Adipose tissue (tissue), 3 donors: ENCODE measurements around the gene SPDYE16. TPM values are rescaled to one million over a fixed set of nuclear protein-coding genes. Genes with fewer than 3 reads are reported as not detected.
"Not testable (repeated sequence)": the region's sequence is repeated elsewhere in the genome, so short reads cannot be mapped to it uniquely, and the experiment has no call there.

Source experiments
- H3K27ac ChIP-seq: one replicate; pipeline ENCODE4 v1.5.1; 2013; ENCODE audit warnings: low read depth, low read length
- WGBS, 3 donors: extraction: QIAGEN DNeasy Blood & Tissue Kit; methylation state at CpG; one replicate each; pipeline ENCODE4 v1.1.7; 2013; 5-methylcytosine and 5-hydroxymethylcytosine counted together
- polyA plus RNA-seq, 3 donors: library from polyadenylated mRNA; stranded (reverse); fragments of 200-250 nt; gene quantifications; one replicate each; pipeline ENCODE4 v1.2.3, GENCODE V29; 2013
- donor health status: healthy with polysubstance abuse.
- donor health status: Bipolar disorder and iron deficiency.
- donor health status: healthy.

SPDYE16 gene
- polyA plus RNA-seq, 3 donors = 0.05 to 0.11 (median 0.10) TPM

GRCh38 chr7:76560157-76560556 lies 17.1 kb upstream of the SPDYE16 start:
- H3K27ac ChIP-seq = not testable (repeated sequence)
- 65 to 70% (median 69%) methylated on average over 4 of the region's 4 CpGs for WGBS, 3 donors

- WGBS, 3 donors = 37 to 70% (median 52%) methylated on average over 3 to 6 of the region's 6 CpGs
- H3K27ac ChIP-seq = not testable (repeated sequence)
Measured at GRCh38 chr7:76559685-76560084, 16.6 kb upstream of the SPDYE16 start.

- 85 to 93% (median 89%) methylated on average over 6 of the region's 6 CpGs for WGBS, 3 donors
Measured at GRCh38 chr7:76551992-76552391, 8.9 kb upstream of the SPDYE16 start.

GRCh38 chr7:76549855-76550248 lies 6.8 kb upstream of the SPDYE16 start:
- 0% methylated on average over 10 to 19 of the region's 19 CpGs for WGBS, 3 donors
- H3K27ac ChIP-seq = not testable (repeated sequence)

More at GRCh38 chr7:76551992-76552391, 8.9 kb upstream of the SPDYE16 start:
- not testable (repeated sequence) for H3K27ac ChIP-seq

GRCh38 chr7:76549025-76549854 lies 6.1 kb upstream of the SPDYE16 start:
- H3K27ac ChIP-seq = not testable (repeated sequence)
- 1% methylated on average over 53 to 71 of the region's 71 CpGs for WGBS, 3 donors

GRCh38 chr7:76531643-76532042 lies 11.5 kb downstream of the SPDYE16 start:
- 88 to 92% (median 90%) methylated on average over 2 of the region's 2 CpGs for WGBS, 3 donors
- not testable (repeated sequence) for H3K27ac ChIP-seq

GRCh38 chr7:76526183-76526582 lies 16.9 kb downstream of the SPDYE16 start:
- 92 to 96% (median 94%) methylated on average over 2 of the region's 4 CpGs for WGBS, 3 donors
- not testable (repeated sequence) for H3K27ac ChIP-seq

GRCh38 chr7:76516932-76517331 lies 26.2 kb downstream of the SPDYE16 start:
- WGBS, 3 donors = 94 to 96% (median 95%) methylated on average over 4 to 6 of the region's 6 CpGs

GRCh38 chr7:76515999-76516443 lies 27.1 kb downstream of the SPDYE16 start:
- 15 to 18% (median 16%) methylated on average over 21 to 32 of the region's 32 CpGs for WGBS, 3 donors
- no peak overlapping the region for H3K27ac ChIP-seq

More at GRCh38 chr7:76516932-76517331, 26.2 kb downstream of the SPDYE16 start:
- H3K27ac ChIP-seq = not testable (repeated sequence)

GRCh38 chr7:76514926-76515771 lies 27.9 kb downstream of the SPDYE16 start:
- WGBS, 3 donors = 81 to 87% (median 84%) methylated on average over 10 to 16 of the region's 16 CpGs
- H3K27ac ChIP-seq = no peak overlapping the region

- H3K27ac ChIP-seq = no peak overlapping the region
- 86 to 90% (median 88%) methylated on average over 28 to 29 of the region's 29 CpGs for WGBS, 3 donors
Measured at GRCh38 chr7:76513817-76514799, 29.0 kb downstream of the SPDYE16 start.

GRCh38 chr7:76512941-76513816 lies 29.9 kb downstream of the SPDYE16 start:
- no peak overlapping the region for H3K27ac ChIP-seq
- WGBS, 3 donors = 50 to 61% (median 54%) methylated on average over 21 of the region's 21 CpGs

GRCh38 chr7:76511911-76512885 lies 30.9 kb downstream of the SPDYE16 start:
- 72 to 85% (median 75%) methylated on average over 6 to 14 of the region's 31 CpGs for WGBS, 3 donors
- not testable (repeated sequence) for H3K27ac ChIP-seq

GRCh38 chr7:76511200-76511910 lies 31.7 kb downstream of the SPDYE16 start:
- WGBS, 3 donors = 62 to 81% (median 68%) methylated on average over 9 to 17 of the region's 24 CpGs
- H3K27ac ChIP-seq = not testable (repeated sequence)
